ENCODE results near the gene SNRPE. TPM values are rescaled to one million over a fixed set of nuclear protein-coding genes. Genes with fewer than 3 reads are reported as not detected.

The SNRPE gene
- total RNA-seq, 1 donor from 2014 or later, result 73.0 TPM

GRCh38 chr1:203911806-203912205 is 50.4 kb downstream of the SNRPE start:
- no peak for DNase-seq (ENCODE audit: low spot score)
- Mint-ChIP-seq H3K36me3 (ENCODE audit: low read depth) (no peaks in the 10 kb centered on the region), H3K9me3 (ENCODE audit: low read depth) (no peaks in the 10 kb centered on the region), H3K4me1 (ENCODE audit: low read depth) (peaks cover 11% of the 10 kb centered on the region), H3K27me3 (ENCODE audit: low read depth) (no peaks in the 10 kb centered on the region), H3K4me3 (ENCODE audit: unreplicated experiment) (no peak overlapping the region), H3K27ac (ENCODE audit: unreplicated experiment) (no peak overlapping the region)
- TF ChIP-seq, protein P1, sequence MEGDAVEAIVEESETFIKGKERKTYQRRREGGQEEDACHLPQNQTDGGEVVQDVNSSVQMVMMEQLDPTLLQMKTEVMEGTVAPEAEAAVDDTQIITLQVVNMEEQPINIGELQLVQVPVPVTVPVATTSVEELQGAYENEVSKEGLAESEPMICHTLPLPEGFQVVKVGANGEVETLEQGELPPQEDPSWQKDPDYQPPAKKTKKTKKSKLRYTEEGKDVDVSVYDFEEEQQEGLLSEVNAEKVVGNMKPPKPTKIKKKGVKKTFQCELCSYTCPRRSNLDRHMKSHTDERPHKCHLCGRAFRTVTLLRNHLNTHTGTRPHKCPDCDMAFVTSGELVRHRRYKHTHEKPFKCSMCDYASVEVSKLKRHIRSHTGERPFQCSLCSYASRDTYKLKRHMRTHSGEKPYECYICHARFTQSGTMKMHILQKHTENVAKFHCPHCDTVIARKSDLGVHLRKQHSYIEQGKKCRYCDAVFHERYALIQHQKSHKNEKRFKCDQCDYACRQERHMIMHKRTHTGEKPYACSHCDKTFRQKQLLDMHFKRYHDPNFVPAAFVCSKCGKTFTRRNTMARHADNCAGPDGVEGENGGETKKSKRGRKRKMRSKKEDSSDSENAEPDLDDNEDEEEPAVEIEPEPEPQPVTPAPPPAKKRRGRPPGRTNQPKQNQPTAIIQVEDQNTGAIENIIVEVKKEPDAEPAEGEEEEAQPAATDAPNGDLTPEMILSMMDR (IDR thresholded peaks at IDR 0.05), result no peak

DNA sequence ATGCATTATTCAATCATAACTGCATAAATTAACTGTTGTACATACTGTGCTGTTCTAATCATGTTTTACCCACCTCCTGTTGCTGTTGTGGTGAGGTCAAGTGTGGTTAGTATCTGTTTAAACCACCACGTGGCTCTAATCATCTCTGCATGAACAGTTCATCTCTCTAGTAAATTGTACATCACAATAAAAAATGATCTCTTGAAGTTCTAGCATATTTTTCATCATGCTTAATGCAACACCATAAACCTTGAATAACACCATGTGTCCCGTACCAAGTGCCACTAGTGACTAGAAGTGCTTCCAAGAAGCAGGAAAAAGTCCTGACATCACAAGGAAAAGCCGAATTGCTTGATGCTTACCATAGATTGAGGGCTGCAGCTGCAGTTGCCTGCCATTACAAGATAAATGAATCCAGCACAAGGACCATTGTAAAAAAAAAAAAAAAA is 51.7 kb downstream of the SNRPE start:
- DNase-seq (ENCODE audit: low spot score), result no peak
- Mint-ChIP-seq H3K9me3 (ENCODE audit: low read depth) (no peaks in the 10 kb centered on the region), H3K4me3 (ENCODE audit: unreplicated experiment) (no peak overlapping the region), H3K27ac (ENCODE audit: unreplicated experiment) (no peak overlapping the region), H3K36me3 (ENCODE audit: low read depth) (no peaks in the 10 kb centered on the region), H3K27me3 (ENCODE audit: low read depth) (no peaks in the 10 kb centered on the region), H3K4me1 (ENCODE audit: low read depth) (peaks cover 7% of the 10 kb centered on the region)
- TF ChIP-seq, protein P1 (IDR thresholded peaks at IDR 0.05), result no peak

DNA sequence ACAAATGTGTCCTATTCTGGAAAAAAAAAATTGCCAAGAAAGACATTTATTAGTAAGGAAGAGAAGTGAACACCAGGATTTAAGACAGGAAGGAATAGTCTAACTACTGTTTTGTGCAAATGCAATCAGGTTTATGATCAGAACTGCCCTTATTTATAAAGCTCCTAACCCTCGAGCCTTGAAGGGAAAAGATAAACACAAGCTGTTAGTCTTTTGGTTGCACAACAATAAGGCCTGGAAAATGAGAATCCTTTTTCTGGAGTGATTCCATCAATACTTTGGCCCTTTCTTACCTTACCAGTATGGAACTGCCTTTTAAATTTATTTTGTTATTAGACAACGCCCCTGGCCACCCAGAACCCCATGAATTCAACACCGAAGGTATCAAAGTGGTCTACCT is 52.9 kb downstream of the SNRPE start:
- no peaks in the 10 kb centered on the region for H3K36me3 Mint-ChIP-seq (ENCODE audit: low read depth)
- H3K4me3 Mint-ChIP-seq (ENCODE audit: unreplicated experiment), result no peak overlapping the region
- DNase-seq (ENCODE audit: low spot score), result no peak
- H3K27ac Mint-ChIP-seq (ENCODE audit: unreplicated experiment), result no peak overlapping the region
- H3K27me3 Mint-ChIP-seq (ENCODE audit: low read depth), result no peaks in the 10 kb centered on the region
- H3K9me3 Mint-ChIP-seq (ENCODE audit: low read depth), result no peaks in the 10 kb centered on the region
- H3K4me1 Mint-ChIP-seq (ENCODE audit: low read depth), result peaks cover 7% of the 10 kb centered on the region
- TF ChIP-seq, protein P1 (IDR thresholded peaks at IDR 0.05), result no peak

- H3K27ac Mint-ChIP-seq (ENCODE audit: unreplicated experiment), result no peak overlapping the region
- H3K9me3 Mint-ChIP-seq (ENCODE audit: low read depth), result no peaks in the 10 kb centered on the region
- H3K27me3 Mint-ChIP-seq (ENCODE audit: low read depth), result no peaks in the 10 kb centered on the region
- no peak overlapping the region for H3K4me3 Mint-ChIP-seq (ENCODE audit: unreplicated experiment)
- TF ChIP-seq, protein P1 (IDR thresholded peaks at IDR 0.05), result no peak
- no peak for DNase-seq (ENCODE audit: low spot score)
- H3K36me3 Mint-ChIP-seq (ENCODE audit: low read depth), result no peaks in the 10 kb centered on the region
- H3K4me1 Mint-ChIP-seq (ENCODE audit: low read depth), result peaks cover 7% of the 10 kb centered on the region
Observed at GRCh38 chr1:203915811-203916210, 54.4 kb downstream of the SNRPE start.

DNA sequence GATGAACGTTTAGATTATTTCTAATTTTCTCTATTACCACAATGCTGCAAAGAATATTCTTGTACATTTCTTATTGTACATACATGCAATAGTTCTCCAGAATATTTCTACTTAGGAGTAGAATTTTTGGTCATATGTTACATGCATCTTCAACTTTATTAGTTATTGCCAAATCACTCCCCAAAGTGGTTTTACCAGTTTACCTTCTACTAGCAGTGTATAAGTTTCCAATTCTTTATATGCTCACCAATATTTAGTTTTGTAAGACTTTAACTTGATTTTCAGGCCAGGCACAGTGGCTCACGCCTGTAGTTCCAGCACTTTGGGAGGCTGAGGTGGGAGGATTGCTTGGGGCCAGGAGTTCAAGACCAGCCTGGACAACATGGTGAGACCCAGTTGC is 55.4 kb downstream of the SNRPE start:
- H3K4me3 Mint-ChIP-seq (ENCODE audit: unreplicated experiment), result no peak overlapping the region
- no peak overlapping the region for H3K27ac Mint-ChIP-seq (ENCODE audit: unreplicated experiment)
- peaks cover 6% of the 10 kb centered on the region for H3K4me1 Mint-ChIP-seq (ENCODE audit: low read depth)
- H3K27me3 Mint-ChIP-seq (ENCODE audit: low read depth), result no peaks in the 10 kb centered on the region
- DNase-seq (ENCODE audit: low spot score), result no peak
- H3K36me3 Mint-ChIP-seq (ENCODE audit: low read depth), result no peaks in the 10 kb centered on the region
- TF ChIP-seq, protein P1 (IDR thresholded peaks at IDR 0.05), result no peak
- H3K9me3 Mint-ChIP-seq (ENCODE audit: low read depth), result no peaks in the 10 kb centered on the region

Other genes starting within 250 kb of the SNRPE start
- gene ATP2B4, start 234.8 kb upstream of the SNRPE start, total RNA-seq, result 71.4 to 133 TPM (median 130 TPM) in 3 replicates
- 0.07 TPM in 1 of 3 replicates, not detected in the others for gene LAX1, start 96.4 kb upstream of the SNRPE start, total RNA-seq
- gene ZBED6, start 66.0 kb upstream of the SNRPE start, total RNA-seq, result 38.7 to 48.3 TPM (median 40.3 TPM) in 3 replicates
- gene ZC3H11A, start 66.0 kb upstream of the SNRPE start, total RNA-seq, result 80.8 to 86.0 TPM (median 80.9 TPM) in 3 replicates
- 3.6 to 9.1 TPM (median 7.6 TPM) in 3 replicates for gene SOX13, start 211.5 kb downstream of the SNRPE start, total RNA-seq